Central memory CD8-positive, alpha-beta T cell (primary cell): ENCODE data around the gene E2F2.
"Not testable (repeated sequence)": the region's sequence is repeated elsewhere in the genome, so short reads cannot be mapped to it uniquely, and the experiment has no call there.

Experiments used
- ATAC-seq: fragments of 150-1000 bp; cut with Tn5 transposase; replicated peaks from 2 replicates; pipeline ENCODE4 v1.10.0; 2022; ENCODE audit warnings: mild to moderate bottlenecking, moderate FRiP score, moderate number of reproducible peaks; ENCODE audit not compliant: poor library complexity, severe bottlenecking; ENCODE audit errors: extremely low read depth
- DNase-seq, 2 donors: peaks; one replicate each; pipeline ENCODE4 v3.0.0; 2021; ENCODE audit warnings: low spot score in 2 of 2
- H3K27ac Mint-ChIP-seq: one replicate; pipeline ENCODE4 v1.8.0; 2022; ENCODE audit warnings: low read depth, mild to moderate bottlenecking, moderate library complexity, mixed read lengths
- H3K27me3 Mint-ChIP-seq: one replicate; pipeline ENCODE4 v1.8.0; 2022; ENCODE audit warnings: mixed read lengths
- H3K36me3 Mint-ChIP-seq: one replicate; pipeline ENCODE4 v1.8.0; 2022; ENCODE audit warnings: mild to moderate bottlenecking, moderate library complexity, mixed read lengths; ENCODE audit not compliant: insufficient read depth
- H3K4me1 Mint-ChIP-seq: one replicate; pipeline ENCODE4 v1.8.0; 2022; ENCODE audit warnings: mixed read lengths
- H3K4me3 Mint-ChIP-seq: one replicate; pipeline ENCODE4 v1.8.0; 2022; ENCODE audit warnings: mild to moderate bottlenecking, moderate library complexity, mixed read lengths
- H3K9me3 Mint-ChIP-seq: one replicate; pipeline ENCODE4 v1.8.0; 2022; ENCODE audit warnings: mixed read lengths

The E2F2 gene

DNA sequence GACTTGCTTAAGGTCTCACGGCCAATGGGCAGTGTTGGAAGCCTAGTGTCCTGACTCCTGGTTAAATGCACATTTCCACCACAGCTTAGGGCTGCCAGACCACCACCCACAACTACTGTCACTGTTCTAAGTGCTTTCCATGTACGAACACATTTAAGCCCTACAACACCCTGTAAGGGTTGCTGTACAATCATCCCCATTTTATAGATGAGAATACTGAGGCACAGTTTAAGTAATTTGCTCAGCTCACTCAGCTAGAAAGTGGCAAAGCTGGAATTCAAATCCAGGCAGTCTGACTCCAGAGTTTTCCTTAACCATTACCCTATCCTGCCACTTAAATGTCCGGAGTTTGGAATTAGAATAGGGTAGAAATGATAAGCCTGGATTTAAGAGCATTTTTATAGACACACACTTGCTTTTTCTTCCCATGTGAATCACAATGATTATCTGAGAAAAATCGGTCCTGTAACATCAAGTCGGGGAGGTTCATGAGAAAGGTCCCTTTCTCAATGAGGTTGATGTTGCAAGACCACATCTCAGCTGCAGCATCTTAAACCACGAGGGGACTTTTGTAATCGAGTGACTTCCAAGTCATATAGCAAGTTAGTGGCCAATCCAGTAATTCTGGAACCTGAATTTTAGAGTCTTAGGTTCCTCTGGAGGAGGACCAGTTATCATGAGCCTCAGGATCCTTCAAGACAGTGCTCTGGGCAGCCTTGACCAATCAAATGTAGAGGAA lies 8.6 kb downstream of the E2F2 start:
- Mint-ChIP-seq H3K4me1 (peaks cover 46% of the 10 kb centered on the region), H3K27me3 (no peaks in the 10 kb centered on the region), H3K9me3 (no peaks in the 10 kb centered on the region), H3K27ac (peak overlapping the region; percentile 22), H3K4me3 (no peak overlapping the region), H3K36me3 (peaks cover 7% of the 10 kb centered on the region)
- ATAC-seq (no peak), DNase-seq (no peak)

DNA sequence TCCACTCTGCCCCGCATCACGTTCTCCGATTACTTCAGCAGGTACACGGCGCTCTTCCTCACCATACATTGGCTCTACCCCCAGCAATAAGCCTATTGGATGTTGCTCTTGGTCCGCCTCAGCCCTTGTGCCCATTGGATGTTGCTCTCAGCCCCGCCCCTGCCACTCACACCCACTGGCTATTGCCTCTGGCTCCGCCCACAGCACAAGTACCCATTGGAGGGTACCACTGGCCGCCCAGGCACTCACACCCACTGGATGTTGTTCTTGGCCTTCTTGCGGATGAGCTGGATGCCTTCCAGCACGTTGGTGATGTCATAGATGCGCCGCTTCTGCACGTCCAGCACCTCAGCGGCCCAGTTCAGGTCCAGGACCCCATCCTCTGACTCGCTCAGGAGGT lies 9.4 kb downstream of the E2F2 start:
- Mint-ChIP-seq H3K9me3 (no peaks in the 10 kb centered on the region), H3K27ac (no peak overlapping the region), H3K36me3 (peaks cover 6% of the 10 kb centered on the region), H3K4me1 (peaks cover 37% of the 10 kb centered on the region), H3K27me3 (no peaks in the 10 kb centered on the region), H3K4me3 (no peak overlapping the region)
- ATAC-seq, result no peak
- DNase-seq, result no peak

DNA sequence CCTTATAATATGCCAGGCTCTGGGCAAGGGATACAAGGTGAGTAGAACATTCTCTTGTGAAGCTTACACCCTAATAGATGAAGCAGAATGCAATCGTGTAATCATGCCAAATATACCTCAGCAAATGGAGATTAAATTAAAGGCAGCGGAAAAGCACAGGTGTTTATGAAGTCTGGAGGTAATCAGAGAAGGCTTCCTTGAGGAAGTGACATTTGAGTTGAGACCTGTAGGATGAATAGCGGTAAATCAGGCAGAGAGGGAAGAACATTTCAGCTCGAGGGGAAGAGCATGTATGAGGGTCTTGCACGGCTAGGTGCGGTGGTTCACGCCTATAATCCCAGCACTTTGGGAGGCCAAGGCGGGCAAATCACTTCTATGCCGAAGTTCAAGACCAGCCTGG lies 13.5 kb downstream of the E2F2 start:
- H3K9me3 Mint-ChIP-seq, result no peaks in the 10 kb centered on the region
- ATAC-seq (no peak), DNase-seq (no peak)
- H3K27me3 Mint-ChIP-seq, result no peaks in the 10 kb centered on the region
- H3K4me1 Mint-ChIP-seq, result peaks cover 9% of the 10 kb centered on the region
- no peak overlapping the region for H3K27ac Mint-ChIP-seq
- H3K4me3 Mint-ChIP-seq, result no peak overlapping the region
- H3K36me3 Mint-ChIP-seq, result peaks cover 6% of the 10 kb centered on the region

DNA sequence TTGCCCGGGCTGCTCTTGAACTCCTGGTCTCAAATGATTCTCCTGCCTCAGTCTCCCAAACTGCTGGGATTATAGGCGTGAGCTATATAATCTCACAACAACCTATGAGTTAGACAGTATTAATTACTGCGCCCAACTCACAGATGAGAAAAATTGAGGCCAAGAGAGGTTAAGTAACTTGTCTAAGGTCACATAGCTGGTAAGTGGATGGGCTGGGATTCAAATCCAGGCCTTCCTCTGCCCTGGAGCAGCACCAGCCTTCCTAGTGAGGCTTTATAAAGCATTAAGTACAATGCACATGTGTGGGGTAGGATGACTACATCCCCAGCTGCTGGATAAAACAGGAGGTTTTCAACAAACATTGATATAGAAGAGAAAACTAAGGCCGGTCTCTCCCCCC lies 15.1 kb downstream of the E2F2 start:
- Mint-ChIP-seq H3K36me3 (peaks cover 5% of the 10 kb centered on the region), H3K27me3 (no peaks in the 10 kb centered on the region), H3K4me1 (no peaks in the 10 kb centered on the region), H3K4me3 (no peak overlapping the region), H3K9me3 (no peaks in the 10 kb centered on the region), H3K27ac (no peak overlapping the region)
- no peak for DNase-seq
- no peak for ATAC-seq

DNA sequence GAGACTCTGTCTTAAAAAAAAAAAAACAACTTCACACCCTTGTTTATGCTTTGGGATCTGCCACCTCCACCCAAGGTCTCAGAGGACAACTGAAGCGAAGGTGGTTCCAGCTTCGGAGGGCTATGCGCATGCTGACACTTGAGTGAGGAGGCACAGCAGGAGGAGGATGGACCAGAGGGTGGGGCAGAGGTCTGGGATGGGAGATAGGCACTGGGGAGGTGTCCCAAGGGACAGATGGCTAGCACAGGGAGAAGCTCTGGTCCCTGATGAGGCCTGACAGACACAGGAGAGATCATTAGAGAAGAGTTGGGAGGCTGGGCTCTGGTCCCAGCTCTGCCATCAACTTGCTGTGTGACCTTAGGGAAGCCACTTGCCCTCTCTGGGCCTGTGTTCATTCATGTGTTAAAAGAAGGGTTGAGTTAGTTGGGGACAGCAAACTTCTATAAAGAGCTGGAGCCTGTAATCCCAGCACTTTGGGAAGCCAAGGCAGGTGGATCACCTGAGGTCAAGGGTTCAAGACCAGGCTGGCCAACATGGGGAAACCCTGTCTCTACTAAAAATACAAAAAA lies 16.8 kb downstream of the E2F2 start:
- peaks cover 4% of the 10 kb centered on the region for H3K36me3 Mint-ChIP-seq
- H3K27ac Mint-ChIP-seq, result peak overlapping the region; percentile 56

DNA sequence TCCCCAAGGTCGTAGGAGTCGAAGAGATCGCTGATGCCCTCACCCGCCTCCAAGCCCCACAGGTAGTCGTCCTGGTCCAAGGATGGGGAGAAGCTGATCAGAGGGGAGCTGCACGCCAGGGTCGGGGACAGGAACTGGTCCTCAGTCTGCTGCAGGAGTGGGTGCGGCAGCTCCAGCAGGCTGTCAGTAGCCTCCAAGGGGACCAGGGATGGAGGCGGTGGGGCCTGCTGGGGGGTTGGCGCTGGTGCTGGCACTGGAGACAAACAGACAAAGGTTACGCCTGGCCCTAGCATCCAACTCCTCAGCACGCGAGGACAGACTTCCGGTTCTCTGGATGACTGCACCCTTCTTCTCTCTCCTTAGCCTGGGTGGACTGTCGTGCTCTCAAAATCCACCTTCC lies 21.1 kb downstream of the E2F2 start:
- H3K27ac Mint-ChIP-seq, result no peak overlapping the region
- ATAC-seq, result no peak
- H3K36me3 Mint-ChIP-seq, result peaks cover 6% of the 10 kb centered on the region
- H3K27me3 Mint-ChIP-seq, result no peaks in the 10 kb centered on the region
- no peaks in the 10 kb centered on the region for H3K9me3 Mint-ChIP-seq
- no peak overlapping the region for H3K4me3 Mint-ChIP-seq
- no peaks in the 10 kb centered on the region for H3K4me1 Mint-ChIP-seq
- DNase-seq, result no peak

More for the DNA sequence above, 16.8 kb downstream of the E2F2 start:
- ATAC-seq (no peak), DNase-seq (no peak)
- Mint-ChIP-seq H3K27me3 (no peaks in the 10 kb centered on the region), H3K9me3 (no peaks in the 10 kb centered on the region), H3K4me1 (no peaks in the 10 kb centered on the region), H3K4me3 (no peak overlapping the region)

DNA sequence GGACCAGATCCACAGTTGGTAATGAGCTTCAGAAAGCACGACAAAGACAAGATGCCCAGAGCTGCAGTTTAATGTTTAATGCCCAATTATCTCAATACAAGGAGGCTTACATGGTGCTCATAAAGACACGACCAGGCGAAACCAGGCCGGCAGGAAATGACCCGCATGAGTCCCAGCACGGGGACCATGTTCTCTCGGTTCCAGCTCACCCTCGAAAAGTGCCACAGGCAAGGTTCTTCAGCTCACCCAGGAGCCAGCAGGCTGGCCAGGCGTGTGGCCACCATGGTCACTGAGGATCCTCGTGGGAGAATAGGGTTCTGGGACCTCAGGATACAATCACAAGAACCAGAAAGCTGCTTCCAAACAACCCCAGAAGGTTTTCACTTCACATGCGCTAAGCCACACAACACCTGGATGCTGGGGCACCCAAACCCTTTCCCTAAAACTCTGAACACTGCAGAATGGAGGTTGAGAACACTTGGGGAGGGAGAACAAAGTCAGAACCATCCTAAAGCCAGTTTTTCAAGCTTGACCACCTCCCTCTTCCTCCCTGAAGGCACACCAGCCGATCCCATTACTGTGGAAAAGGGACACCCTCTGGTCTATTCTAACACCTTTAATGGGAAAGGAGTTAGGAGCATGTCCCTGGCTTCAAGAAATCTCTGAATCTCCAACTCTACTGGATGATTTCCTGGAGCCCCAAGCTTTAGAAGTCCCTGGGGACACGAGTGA lies 24.5 kb downstream of the E2F2 start:
- DNase-seq (no peak), ATAC-seq (no peak)
- H3K36me3 Mint-ChIP-seq, result peaks cover 2% of the 10 kb centered on the region
- no peak overlapping the region for H3K27ac Mint-ChIP-seq
- no peaks in the 10 kb centered on the region for H3K9me3 Mint-ChIP-seq
- no peaks in the 10 kb centered on the region for H3K27me3 Mint-ChIP-seq
- H3K4me1 Mint-ChIP-seq, result no peaks in the 10 kb centered on the region
- H3K4me3 Mint-ChIP-seq, result no peak overlapping the region

DNA sequence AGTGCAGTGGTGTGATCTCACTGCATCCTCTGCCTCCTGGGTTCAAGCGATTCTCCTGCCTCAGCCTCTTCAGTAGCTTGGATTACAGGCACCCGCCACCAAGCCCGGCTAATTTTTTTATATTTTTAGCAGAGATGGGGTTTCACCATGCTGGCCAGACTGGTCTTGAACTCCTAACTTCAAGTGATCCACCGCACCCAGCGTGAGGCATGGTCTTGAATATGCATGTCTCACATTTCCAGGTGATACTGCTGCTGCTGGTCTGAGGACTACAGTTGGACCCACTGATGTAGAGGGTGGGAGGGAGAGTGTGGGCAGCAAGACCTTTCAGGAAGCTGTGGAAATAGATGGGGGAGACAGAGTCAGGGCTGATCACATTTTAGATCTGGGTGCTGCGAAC lies 25.2 kb downstream of the E2F2 start:
- no peaks in the 10 kb centered on the region for H3K9me3 Mint-ChIP-seq
- H3K4me1 Mint-ChIP-seq, result no peaks in the 10 kb centered on the region
- H3K36me3 Mint-ChIP-seq, result peaks cover 2% of the 10 kb centered on the region
- H3K27ac Mint-ChIP-seq, result no peak overlapping the region
- H3K27me3 Mint-ChIP-seq, result no peaks in the 10 kb centered on the region
- ATAC-seq (no peak), DNase-seq (no peak)
- no peak overlapping the region for H3K4me3 Mint-ChIP-seq

DNA sequence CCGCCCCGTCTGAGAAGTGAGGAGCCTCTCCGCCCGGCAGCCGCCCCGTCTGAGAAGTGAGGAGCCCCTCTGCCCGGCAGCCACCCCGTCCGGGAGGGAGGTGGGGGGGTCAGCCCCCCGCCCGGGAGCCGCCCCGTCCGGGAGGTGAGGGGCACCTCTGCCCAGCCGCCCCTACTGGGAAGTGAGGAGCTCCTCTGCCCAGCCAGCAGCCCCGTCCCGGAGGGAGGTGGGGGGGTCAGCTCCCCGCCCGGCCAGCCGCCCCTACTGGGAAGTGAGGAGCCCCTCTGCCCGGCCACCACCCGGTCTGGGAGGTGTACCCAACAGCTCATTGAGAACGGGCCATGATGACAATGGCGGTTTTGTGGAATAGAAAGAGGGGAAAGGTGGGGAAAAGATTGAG lies 26.9 kb downstream of the E2F2 start:
- H3K36me3 Mint-ChIP-seq, DNase-seq, H3K9me3 Mint-ChIP-seq, H3K27ac Mint-ChIP-seq, ATAC-seq, H3K4me1 Mint-ChIP-seq, H3K27me3 Mint-ChIP-seq, H3K4me3 Mint-ChIP-seq: not testable (repeated sequence)

DNA sequence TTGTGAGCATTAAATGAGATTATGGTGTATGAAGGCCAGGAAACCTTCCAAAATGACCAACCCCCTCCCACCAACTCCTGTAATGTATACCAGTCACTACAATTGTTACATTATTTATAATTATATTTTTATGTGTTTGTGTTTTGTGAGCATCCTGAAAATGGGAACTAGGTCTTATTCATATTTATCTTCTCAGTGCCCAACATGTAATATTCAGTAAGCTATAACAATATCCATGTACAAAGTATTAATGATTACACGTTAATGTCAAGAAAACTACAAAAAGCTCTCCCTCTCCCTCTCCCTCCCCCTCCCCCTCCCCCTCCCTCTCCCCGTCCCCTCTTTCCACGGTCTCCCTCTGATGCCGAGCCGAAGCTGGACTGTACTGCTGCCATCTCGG lies 28.1 kb downstream of the E2F2 start:
- no peak overlapping the region for H3K27ac Mint-ChIP-seq
- no peaks in the 10 kb centered on the region for H3K27me3 Mint-ChIP-seq
- ATAC-seq (no peak), DNase-seq (no peak)
- no peaks in the 10 kb centered on the region for H3K4me1 Mint-ChIP-seq
- H3K4me3 Mint-ChIP-seq, result no peak overlapping the region
- H3K9me3 Mint-ChIP-seq, result no peaks in the 10 kb centered on the region
- H3K36me3 Mint-ChIP-seq, result peaks cover 2% of the 10 kb centered on the region

DNA sequence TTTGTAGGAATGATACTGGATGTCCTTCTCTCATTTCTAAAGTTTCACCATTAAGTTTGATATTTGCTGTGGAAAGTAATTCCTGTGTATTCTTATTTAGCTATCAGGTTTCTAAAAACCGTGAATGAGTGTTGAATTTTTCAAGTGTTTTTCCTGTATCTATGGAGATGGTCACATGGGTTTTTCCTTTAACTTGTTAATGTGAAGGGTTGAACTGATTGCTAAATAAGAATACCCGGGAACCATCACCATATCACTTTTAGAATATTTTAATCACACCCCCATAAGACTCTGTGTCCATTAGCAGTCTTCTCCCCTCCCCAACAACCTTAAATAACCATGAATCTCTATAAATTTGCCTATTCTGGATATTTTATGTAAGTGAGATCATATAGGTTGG lies 30.6 kb downstream of the E2F2 start:
- H3K27me3 Mint-ChIP-seq, result no peaks in the 10 kb centered on the region
- no peak for ATAC-seq
- H3K4me1 Mint-ChIP-seq, result no peaks in the 10 kb centered on the region
- no peaks in the 10 kb centered on the region for H3K9me3 Mint-ChIP-seq
- peaks cover 2% of the 10 kb centered on the region for H3K36me3 Mint-ChIP-seq
- H3K27ac Mint-ChIP-seq, result no peak overlapping the region
- H3K4me3 Mint-ChIP-seq, result no peak overlapping the region
- DNase-seq, result no peak

DNA sequence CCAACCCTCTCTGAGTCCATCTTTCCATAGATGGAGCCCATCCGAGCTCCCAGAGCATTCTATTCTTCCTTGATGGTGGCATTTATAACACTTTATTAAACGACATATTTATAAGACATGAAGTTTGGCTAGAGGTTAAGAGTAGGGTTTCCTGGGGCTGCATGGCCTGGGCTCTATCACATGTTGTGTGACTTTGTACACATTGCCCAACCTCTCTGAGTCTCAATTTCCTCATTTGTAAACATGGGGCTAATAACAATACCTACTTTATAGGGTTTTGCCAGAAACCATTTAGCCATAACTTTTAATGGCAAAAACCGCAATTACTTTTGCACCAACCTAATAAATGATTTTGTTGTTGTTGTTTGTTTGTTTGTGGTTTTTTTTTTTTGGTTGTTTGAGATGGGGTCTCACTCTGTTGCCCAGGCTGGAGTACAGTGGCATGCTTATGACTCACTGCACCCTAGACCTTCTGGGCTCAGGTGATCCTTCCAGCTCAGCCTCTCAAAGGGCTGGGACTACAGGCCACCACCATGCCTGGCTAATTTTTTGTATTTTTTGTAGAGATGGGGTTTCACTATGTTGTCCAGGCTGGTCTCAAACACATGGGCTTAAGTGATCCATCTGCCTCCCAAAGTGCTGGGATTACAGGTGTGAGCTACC lies 33.1 kb downstream of the E2F2 start:
- Mint-ChIP-seq H3K4me1 (no peaks in the 10 kb centered on the region), H3K9me3 (no peaks in the 10 kb centered on the region), H3K27me3 (no peaks in the 10 kb centered on the region), H3K4me3 (no peak overlapping the region), H3K27ac (no peak overlapping the region), H3K36me3 (no peaks in the 10 kb centered on the region)
- ATAC-seq (no peak), DNase-seq (no peak)
